Myocyte (in vitro differentiated cells): ENCODE results near the gene PTMA. TPM values are rescaled to one million over a fixed set of nuclear protein-coding genes. Genes with fewer than 3 reads are reported as not detected.
"Not testable (repeated sequence)": the region's sequence is repeated elsewhere in the genome, so short reads cannot be mapped to it uniquely, and the experiment has no call there.

Experiments used
- DNase-seq: peaks from one replicate; pipeline ENCODE4 v3.0.0-alpha.2; 2012; ENCODE audit warnings: low read depth
- polyA plus RNA-seq: library from polyadenylated mRNA; unstranded; fragments of >200 nt; gene quantifications from one replicate; pipeline ENCODE4 v1.2.1, GENCODE V29; 2012; ENCODE audit warnings: missing spikeins
- total RNA-seq: library from RNA; depleted of rRNA; stranded (reverse); fragments of >200 nt; gene quantifications from 2 replicates; pipeline ENCODE4 v1.2.3, GENCODE V29; 2014

Gene PTMA
- total RNA-seq: 274 and 313 TPM in 2 replicates
- polyA plus RNA-seq: 210 TPM

GRCh38 chr2:231707927-231708772 lies at the start of gene PTMA:
TSS of gene PTMA (plus strand) at chr2:231708525. CDS start at chr2:231708707, 182 bp downstream.
- peak; percentile 99 for DNase-seq

DNA sequence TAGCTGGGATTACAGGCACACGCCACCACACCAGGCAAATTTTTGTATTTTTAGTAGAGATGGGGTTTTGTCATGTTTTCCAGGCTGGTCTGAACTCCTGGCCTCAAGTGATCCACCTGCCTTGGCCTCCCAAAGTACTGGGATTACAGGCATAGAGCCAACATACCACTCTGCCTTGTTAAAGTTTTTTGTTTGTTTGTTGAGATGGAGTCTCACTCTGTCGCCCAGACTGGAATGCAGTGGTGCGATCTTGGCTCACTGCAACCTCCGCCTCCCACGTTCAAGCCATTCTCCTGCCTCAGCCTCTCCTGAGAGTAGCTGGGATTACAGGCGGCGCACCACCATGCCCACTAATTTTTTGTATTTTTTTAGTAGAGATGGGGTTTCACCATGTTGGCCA lies 48.3 kb upstream of the PTMA start:
- not testable (repeated sequence) for DNase-seq

GRCh38 chr2:231660860-231661259 lies 47.5 kb upstream of the PTMA start:
- no peak for DNase-seq

GRCh38 chr2:231661422-231662027 lies 46.8 kb upstream of the PTMA start:
- no peak for DNase-seq

GRCh38 chr2:231662028-231662810 lies 46.1 kb upstream of the PTMA start:
- DNase-seq: peak; percentile 95

- no peak for DNase-seq
These were observed 45.4 kb upstream of the PTMA start for GRCh38 chr2:231662811-231663457.

- no peak for DNase-seq
These were observed 44.7 kb upstream of the PTMA start for GRCh38 chr2:231663458-231664212.

GRCh38 chr2:231664727-231665126 lies 43.6 kb upstream of the PTMA start:
- DNase-seq: no peak

DNA sequence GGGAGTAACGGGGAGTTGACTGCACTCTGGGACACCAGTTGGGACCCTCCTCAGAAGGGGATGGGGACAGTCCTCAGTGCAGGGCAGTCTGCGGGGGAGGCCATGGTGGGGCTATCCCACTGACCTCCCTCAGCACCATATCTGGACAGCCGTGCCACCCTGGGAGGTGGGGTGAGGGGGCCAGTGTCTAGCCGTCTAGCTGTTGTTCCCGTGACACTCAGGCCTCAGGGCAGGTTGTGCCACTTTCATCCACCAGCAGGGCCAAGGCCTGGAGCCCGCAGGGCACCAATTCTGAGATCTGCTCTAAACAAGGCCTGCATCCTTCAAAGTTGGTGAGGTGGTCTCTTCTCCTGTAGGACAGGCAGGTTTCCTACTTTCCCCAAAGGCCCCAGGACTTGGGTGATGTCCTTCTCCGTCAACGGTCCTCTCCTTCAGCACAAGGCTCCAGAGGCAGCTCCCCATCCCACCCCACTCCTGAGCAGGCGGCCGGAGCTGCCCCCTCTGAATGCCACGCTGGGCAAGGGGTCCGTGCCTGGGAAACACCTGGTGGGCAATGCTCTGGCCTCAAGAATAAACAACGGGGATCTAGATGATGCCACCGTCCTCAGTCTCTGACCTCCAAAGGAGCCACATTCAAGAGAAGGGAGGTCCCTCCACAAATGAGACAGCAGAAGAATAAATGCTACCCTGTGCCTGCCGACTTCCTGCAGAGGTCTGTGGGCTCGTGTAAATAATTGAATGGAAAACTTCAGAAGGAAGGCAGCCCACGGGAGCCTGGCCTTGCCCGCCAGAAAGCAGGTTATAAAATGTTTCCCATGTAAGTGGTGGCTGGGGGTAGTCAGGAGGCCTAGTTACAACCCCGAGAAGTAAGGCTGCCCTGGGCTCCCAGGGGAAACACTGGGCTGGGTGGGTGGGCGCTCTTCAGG lies 42.8 kb upstream of the PTMA start:
- DNase-seq: no peak

GRCh38 chr2:231666171-231667095 lies 41.9 kb upstream of the PTMA start:
- peak; percentile 99 for DNase-seq

DNA sequence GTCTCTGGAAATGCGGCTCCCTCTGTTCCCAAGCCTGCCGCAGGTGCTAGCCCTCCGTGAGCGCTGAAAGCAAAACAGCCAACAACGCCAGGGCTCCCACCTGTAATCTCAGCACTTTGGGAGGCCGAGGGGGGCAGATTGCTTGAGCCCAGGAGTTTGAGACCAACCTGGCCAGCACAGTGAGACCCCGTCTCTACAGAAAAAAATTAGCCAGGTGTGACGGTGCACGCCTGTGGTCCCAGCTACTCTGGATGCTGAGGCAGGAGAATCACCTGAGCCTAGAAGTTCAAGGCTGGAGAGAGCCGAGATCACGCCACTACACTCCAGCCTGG lies 41.3 kb upstream of the PTMA start:
- no peak for DNase-seq

DNA sequence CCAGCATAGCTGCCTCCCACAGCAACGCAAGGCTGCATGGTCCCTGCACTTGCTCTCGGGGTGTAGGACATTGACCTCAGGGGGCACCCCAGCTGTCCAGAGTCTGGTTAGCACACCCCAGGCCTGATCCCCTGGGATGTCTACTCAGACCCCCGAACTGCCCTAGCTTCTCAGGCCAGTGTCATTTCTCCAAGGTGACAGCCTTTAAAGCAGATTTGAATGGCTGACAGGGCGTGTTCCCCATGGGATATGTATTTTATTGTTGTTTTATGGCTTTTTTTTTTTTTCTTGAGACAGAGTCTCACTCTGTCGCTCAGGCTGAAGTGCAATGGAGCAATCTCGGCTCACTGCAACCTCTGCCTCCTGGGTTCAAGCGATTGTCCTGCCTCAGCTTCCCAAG lies 40.8 kb upstream of the PTMA start:
- DNase-seq: no peak

DNA sequence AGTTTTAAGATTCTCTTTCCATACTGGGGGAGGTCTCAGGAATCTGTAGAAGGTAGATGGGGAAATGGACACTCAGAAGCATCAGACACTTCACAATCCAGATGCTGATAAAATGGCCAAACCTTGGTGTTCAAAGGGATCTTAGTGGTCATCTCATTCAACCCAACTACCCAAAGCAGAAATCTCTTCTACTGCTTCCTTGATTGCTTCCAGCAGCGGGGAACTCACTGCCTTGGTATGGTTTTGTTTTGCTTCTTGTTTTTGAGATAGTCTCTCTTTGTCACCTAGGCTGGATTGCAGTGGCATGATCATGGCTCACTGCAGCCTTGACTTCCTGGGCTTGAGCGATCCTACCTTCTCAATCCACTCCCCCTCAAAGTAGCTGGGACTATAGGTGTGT lies 39.3 kb upstream of the PTMA start:
- no peak for DNase-seq

DNA sequence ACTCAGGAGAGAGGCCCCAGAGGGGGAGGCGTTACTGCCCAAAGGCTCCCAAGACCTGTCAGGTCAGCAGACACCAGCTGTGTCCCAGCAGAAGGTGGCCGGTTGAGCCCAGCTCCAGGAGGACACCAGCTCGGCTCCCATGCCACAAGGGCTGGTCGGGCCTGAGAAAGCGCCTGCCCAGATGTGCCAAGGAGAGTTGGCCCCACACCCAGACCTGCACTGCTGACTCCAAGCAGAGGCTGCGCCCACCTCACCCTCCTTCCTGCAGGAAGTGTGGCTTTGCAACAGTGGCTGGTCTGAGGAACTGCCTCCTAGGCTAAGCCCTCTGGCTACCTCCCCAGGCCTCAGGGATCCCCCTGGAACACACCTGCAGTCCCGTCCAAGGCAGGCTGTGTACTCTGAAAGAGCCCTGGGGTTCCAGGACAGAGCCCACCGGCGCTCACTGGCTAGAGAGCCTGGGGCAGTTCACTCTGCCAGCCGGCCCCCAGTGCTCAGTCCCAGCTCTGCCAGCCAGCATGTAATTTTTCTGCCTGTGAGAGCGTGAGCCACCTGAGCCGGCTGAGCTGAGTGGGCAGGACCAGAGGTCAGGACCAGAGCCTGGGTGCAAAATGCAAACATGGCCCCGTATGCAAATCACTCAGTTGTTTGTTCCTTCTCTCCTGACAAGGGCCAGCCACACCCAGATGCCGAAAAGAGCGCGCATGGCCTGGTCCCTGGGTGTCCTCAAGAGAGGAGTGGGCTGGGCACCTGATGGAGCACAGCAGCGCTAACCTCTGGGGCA lies 36.9 kb upstream of the PTMA start:
- no peak for DNase-seq

DNA sequence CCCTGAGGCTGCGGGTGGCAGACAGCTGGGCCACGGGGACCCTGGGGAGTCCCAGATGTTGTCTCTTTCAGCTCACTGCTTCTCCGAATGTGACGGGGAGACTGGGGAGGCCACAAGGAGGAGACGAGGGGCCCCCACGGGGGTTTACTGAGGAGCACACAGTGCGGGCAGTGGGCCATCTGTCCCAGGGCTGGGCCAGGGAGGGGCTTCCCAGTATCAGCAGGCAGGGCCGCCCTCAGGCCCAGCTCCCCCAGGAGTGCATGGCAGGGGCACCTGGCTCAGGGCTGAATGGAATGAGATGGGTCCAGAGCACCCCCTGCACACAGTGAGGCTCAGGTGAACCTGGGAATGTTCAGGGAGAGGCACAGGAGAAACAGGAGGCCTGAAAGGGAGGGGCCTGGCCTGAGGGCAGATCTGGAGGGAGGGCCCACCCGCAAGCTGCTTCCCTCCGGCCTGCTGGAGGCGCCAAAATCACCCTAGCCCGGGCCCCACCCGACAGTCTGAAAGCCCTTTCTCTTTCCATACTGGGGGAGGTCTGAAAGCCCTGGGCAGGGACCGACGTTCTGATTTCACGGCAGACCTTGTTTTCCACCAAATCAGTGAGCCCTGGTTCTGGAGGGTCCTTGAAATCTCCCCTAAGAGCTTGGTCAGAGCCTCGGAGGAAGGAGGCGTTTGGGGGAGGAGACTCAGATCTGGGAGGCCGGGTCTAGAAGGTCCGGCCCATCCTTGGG lies 35.5 kb upstream of the PTMA start:
- no peak for DNase-seq

- DNase-seq: no peak
These were observed 35.0 kb upstream of the PTMA start for GRCh38 chr2:231673348-231673770.
